Fibroblast of lung (primary cell): Measurements from ENCODE around the gene SOX10. TPM values are rescaled to one million over a fixed set of nuclear protein-coding genes. Genes with fewer than 3 reads are reported as not detected.

ENCODE experiments used
- DNase-seq, 2 donors: peaks; one replicate each; pipeline versions ENCODE4 v3.0.0 to v3.0.0-alpha.2; 2010; ENCODE audit warnings: low read depth in 2 of 2
- H2AFZ ChIP-seq: 2 replicates; pipeline ENCODE4 v1.5.1; 2012; ENCODE audit warnings: low read length, control low read depth, inconsistent platforms
- H3K27ac ChIP-seq: 2 replicates; pipeline ENCODE4 v1.5.1; 2011; ENCODE audit warnings: low read length, control low read depth; ENCODE audit not compliant: insufficient read depth
- H3K27me3 ChIP-seq: 2 replicates; pipeline ENCODE4 v1.5.1; 2011; ENCODE audit warnings: mild to moderate bottlenecking, low read length; ENCODE audit not compliant: control insufficient read depth, insufficient read depth
- H3K36me3 ChIP-seq: 2 replicates; pipeline ENCODE4 v1.5.1; 2011; ENCODE audit warnings: low read length; ENCODE audit not compliant: control insufficient read depth, insufficient read depth
- H3K4me1 ChIP-seq: 2 replicates; pipeline ENCODE4 v1.5.1; 2011; ENCODE audit warnings: low read length; ENCODE audit not compliant: control insufficient read depth, insufficient read depth; ENCODE audit errors: extremely low read depth
- H3K4me2 ChIP-seq: 2 replicates; pipeline ENCODE4 v1.5.1; 2011; ENCODE audit warnings: low read length, control low read depth; ENCODE audit not compliant: insufficient read depth; ENCODE audit errors: extremely low read depth
- H3K4me3 ChIP-seq, 4 experiments: fragments of 200-600 bp in 1 of 4; sonication (generic) in 1 of 4; replicated peaks in 1 of 4; 2 replicates each; pipeline ENCODE4 v1.5.1; 2011 to 2016; ENCODE audit warnings: low read length in 4 of 4, low read depth in 3 of 4, mild to moderate bottlenecking in 3 of 4, control low read depth in 2 of 4, inconsistent platforms in 1 of 4, mixed read lengths in 1 of 4; ENCODE audit not compliant: insufficient read depth in 1 of 4; ENCODE audit errors: control extremely low read depth in 1 of 4
- H3K79me2 ChIP-seq: 2 replicates; pipeline ENCODE4 v1.5.1; 2012; ENCODE audit warnings: mild to moderate bottlenecking, low read length, inconsistent platforms; ENCODE audit not compliant: control insufficient read depth, insufficient read depth
- H3K9ac ChIP-seq: 2 replicates; pipeline ENCODE4 v1.5.1; 2011; ENCODE audit warnings: mild to moderate bottlenecking, low read length, control low read depth; ENCODE audit not compliant: insufficient read depth
- H3K9me3 ChIP-seq: 2 replicates; pipeline ENCODE4 v1.5.1; 2012; ENCODE audit warnings: low read depth, low read length; ENCODE audit not compliant: control insufficient read depth, insufficient read depth
- H4K20me1 ChIP-seq: 2 replicates; pipeline ENCODE4 v1.5.1; 2011; ENCODE audit warnings: low read length; ENCODE audit not compliant: control insufficient read depth, insufficient read depth; ENCODE audit errors: extremely low read depth
- CTCF ChIP-seq, 2 donors: IDR thresholded peaks in 1 of 2; conservative IDR thresholded peaks in 1 of 2; 1 replicate in 1 of 2; 2 replicates in 1 of 2; pipeline ENCODE4 v1.5.1; 2011 to 2012; ENCODE audit warnings: low read length in 2 of 2, control low read depth in 1 of 2, inconsistent platforms in 1 of 2, low read depth in 1 of 2, mild to moderate bottlenecking in 1 of 2
- EZH2 ChIP-seq: IDR thresholded peaks from 2 replicates; pipeline ENCODE4 v1.5.1; 2012; ENCODE audit warnings: low read length, control low read depth, mild to moderate bottlenecking; ENCODE audit errors: missing control alignments
- polyA plus RNA-seq, 2 donors: library from polyadenylated mRNA; depleted of rRNA in 1 of 2; stranded (reverse) in 1 of 2; unstranded in 1 of 2; fragments of >200 nt; gene quantifications; 2 replicates each; pipeline ENCODE4 v1.2.1, GENCODE V29; 2011 to 2012; ENCODE audit warnings: missing spikeins in 1 of 2
- total RNA-seq: library from RNA; depleted of rRNA; stranded (reverse); fragments of >200 nt; gene quantifications from 2 replicates; pipeline ENCODE4 v1.2.1, GENCODE V29; 2014

SOX10 gene
- total and polyA plus RNA-seq, 2 donors (not counting 1 experiment from before 2014, with no cell fraction given), result not detected

GRCh38 chr22:38023045-38023444 is 38.7 kb upstream of the SOX10 start:
- no peak overlapping the region for H3K4me2 ChIP-seq
- no peaks in the 10 kb centered on the region for H3K9me3 ChIP-seq
- no peaks in the 10 kb centered on the region for H3K4me1 ChIP-seq
- no peak overlapping the region for H3K9ac ChIP-seq
- H3K27me3 ChIP-seq, result peaks cover 12% of the 10 kb centered on the region
- no peak for DNase-seq
- H2AFZ ChIP-seq, result no peak overlapping the region
- no peaks in the 10 kb centered on the region for H3K79me2 ChIP-seq
- TF ChIP-seq EZH2, result no peak
- TF ChIP-seq CTCF (conservative IDR thresholded peaks at IDR 0.05 in 1 of 2, IDR thresholded peaks at IDR 0.05 in 1 of 2; ENCODE audit: low read depth in 1 of 2, low read length in 2 of 2), result no peak
- H3K4me3 ChIP-seq, result no peak overlapping the region
- H3K36me3 ChIP-seq, result no peaks in the 10 kb centered on the region
- H3K27ac ChIP-seq, result no peak overlapping the region
- H4K20me1 ChIP-seq, result no peaks in the 10 kb centered on the region

GRCh38 chr22:38021206-38021605 is 36.9 kb upstream of the SOX10 start:
- peaks cover 4% of the 10 kb centered on the region for H3K4me1 ChIP-seq
- H3K27ac ChIP-seq, result no peak overlapping the region
- no peaks in the 10 kb centered on the region for H4K20me1 ChIP-seq
- peaks cover 11% of the 10 kb centered on the region for H3K27me3 ChIP-seq
- no peak overlapping the region for H3K4me2 ChIP-seq
- no peaks in the 10 kb centered on the region for H3K36me3 ChIP-seq
- no peak overlapping the region for H3K4me3 ChIP-seq
- no peaks in the 10 kb centered on the region for H3K79me2 ChIP-seq
- DNase-seq, result no peak
- H3K9me3 ChIP-seq, result no peaks in the 10 kb centered on the region
- no peak for TF ChIP-seq CTCF (conservative IDR thresholded peaks at IDR 0.05 in 1 of 2, IDR thresholded peaks at IDR 0.05 in 1 of 2; ENCODE audit: low read depth in 1 of 2, low read length in 2 of 2)
- TF ChIP-seq EZH2, result no peak
- no peak overlapping the region for H2AFZ ChIP-seq
- no peak overlapping the region for H3K9ac ChIP-seq

- H3K27me3 ChIP-seq, result no peaks in the 10 kb centered on the region
- TF ChIP-seq CTCF (conservative IDR thresholded peaks at IDR 0.05 in 1 of 2, IDR thresholded peaks at IDR 0.05 in 1 of 2; ENCODE audit: low read depth in 1 of 2, low read length in 2 of 2) (no peak), EZH2 (no peak)
- peaks cover 4% of the 10 kb centered on the region for H3K4me1 ChIP-seq
- no peak overlapping the region for H2AFZ ChIP-seq
- H3K36me3 ChIP-seq, result no peaks in the 10 kb centered on the region
- no peak overlapping the region for H3K4me3 ChIP-seq
- no peaks in the 10 kb centered on the region for H3K79me2 ChIP-seq
- H4K20me1 ChIP-seq, result no peaks in the 10 kb centered on the region
- no peak overlapping the region for H3K9ac ChIP-seq
- no peak overlapping the region for H3K27ac ChIP-seq
- H3K4me2 ChIP-seq, result no peak overlapping the region
- no peaks in the 10 kb centered on the region for H3K9me3 ChIP-seq
- DNase-seq, result no peak
Measured at GRCh38 chr22:38018938-38019827, 34.8 kb upstream of the SOX10 start.
